DOHH2 (cell line): ENCODE data around the gene OR52D1.

Experiments
- H3F3A ChIP-seq: fragments of 200-600 bp; sonication (generic), shearing (Covaris generic); 2 replicates; pipeline ENCODE4 v1.6.0; 2016; ENCODE audit warnings: antibody characterized with exemption, mild to moderate bottlenecking; ENCODE audit not compliant: control insufficient read depth, insufficient read depth
- H3K27ac ChIP-seq: fragments of 200-600 bp; sonication (generic); 2 replicates; pipeline ENCODE4 v1.5.1; 2014; ENCODE audit warnings: low read depth, mild to moderate bottlenecking, low read length, moderate library complexity
- H3K27me3 ChIP-seq: fragments of 200-600 bp; sonication (generic); 2 replicates; pipeline ENCODE4 v1.6.1; 2014; ENCODE audit warnings: mild to moderate bottlenecking, low read length, mixed read lengths; ENCODE audit not compliant: control insufficient read depth
- H3K36me3 ChIP-seq: fragments of 200-600 bp; sonication (generic); 2 replicates; pipeline ENCODE4 v1.6.1; 2014; ENCODE audit warnings: mild to moderate bottlenecking, low read length, moderate library complexity, mixed read lengths; ENCODE audit not compliant: control insufficient read depth
- H3K4me1 ChIP-seq: fragments of 200-600 bp; sonication (generic); 2 replicates; pipeline ENCODE4 v1.6.1; 2014; ENCODE audit warnings: mild to moderate bottlenecking, low read length, mixed read lengths; ENCODE audit not compliant: control insufficient read depth
- H3K4me2 ChIP-seq: fragments of 200-600 bp; sonication (generic); 2 replicates; pipeline ENCODE4 v1.6.0; 2014; ENCODE audit warnings: mild to moderate bottlenecking, low read length, moderate library complexity
- H3K4me3 ChIP-seq: fragments of 200-600 bp; sonication (generic); 2 replicates; pipeline ENCODE4 v1.5.1; 2014; ENCODE audit warnings: mild to moderate bottlenecking, low read length, mixed read lengths
- H3K79me2 ChIP-seq: fragments of 200-600 bp; sonication (generic); 2 replicates; pipeline ENCODE4 v1.6.1; 2014; ENCODE audit warnings: mild to moderate bottlenecking, low read length, mixed read lengths; ENCODE audit not compliant: control insufficient read depth
- H3K9me2 ChIP-seq: fragments of 200-600 bp; sonication (generic); replicated peaks from 2 replicates; pipeline ENCODE4 v1.6.1; 2014; ENCODE audit warnings: mild to moderate bottlenecking, low read length, mixed read lengths; ENCODE audit not compliant: control insufficient read depth
- H3K9me3 ChIP-seq: fragments of 200-600 bp; sonication (generic); 2 replicates; pipeline ENCODE4 v1.6.1; 2014; ENCODE audit warnings: antibody characterized with exemption, low read length, mixed read lengths; ENCODE audit not compliant: control insufficient read depth, insufficient read depth
- H4K20me1 ChIP-seq: fragments of 200-600 bp; sonication (generic); 2 replicates; pipeline ENCODE4 v1.6.0; 2014; ENCODE audit warnings: low read depth, mild to moderate bottlenecking, antibody characterized with exemption, low read length, moderate library complexity; ENCODE audit not compliant: control insufficient read depth, insufficient read depth
- EZH2phosphoT487 ChIP-seq: fragments of 200-600 bp; sonication (generic); IDR thresholded peaks from 2 replicates; pipeline ENCODE4 v1.6.1; 2017; ENCODE audit warnings: borderline replicate concordance, mild to moderate bottlenecking, antibody characterized with exemption, low read length, moderate library complexity, mixed read lengths
- TF ChIP-seq, protein P1 (sequence below): fragments of 200-600 bp; sonication (generic); IDR thresholded peaks from one replicate; pipeline ENCODE4 v1.5.1; 2014; ENCODE audit warnings: antibody characterized with exemption, mild to moderate bottlenecking, low read depth, low read length; ENCODE audit not compliant: poor library complexity, severe bottlenecking

The OR52D1 gene

DNA sequence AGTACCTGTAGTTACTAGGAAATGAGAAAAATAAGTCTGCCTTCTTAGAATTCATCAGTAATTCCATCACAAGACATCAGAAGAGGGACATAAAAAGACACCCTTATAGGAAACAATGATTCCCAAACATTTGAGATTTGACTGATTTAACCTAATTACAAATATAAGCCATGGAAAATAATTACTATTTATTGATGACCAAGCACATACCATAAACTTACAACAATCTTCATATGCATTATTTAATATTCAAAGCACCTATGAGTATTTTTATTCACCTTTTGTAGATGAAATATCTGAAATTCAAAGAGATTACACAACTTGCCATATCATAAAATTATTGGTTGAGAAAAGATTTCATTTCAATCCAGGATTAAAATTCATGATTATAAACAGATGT lies 14.6 kb upstream of the OR52D1 start:
- Histone ChIP-seq H3K27ac (no peak overlapping the region), H3K79me2 (no peaks in the 10 kb centered on the region), H3K4me2 (no peak overlapping the region), H3K9me3 (no peaks in the 10 kb centered on the region), H3K4me3 (no peak overlapping the region), H3K4me1 (no peaks in the 10 kb centered on the region), H3K27me3 (no peaks in the 10 kb centered on the region), H4K20me1 (no peaks in the 10 kb centered on the region), H3K36me3 (no peaks in the 10 kb centered on the region), H3K9me2 (no peaks in the 10 kb centered on the region), H3F3A (no peaks in the 10 kb centered on the region)
- TF ChIP-seq, protein P1, sequence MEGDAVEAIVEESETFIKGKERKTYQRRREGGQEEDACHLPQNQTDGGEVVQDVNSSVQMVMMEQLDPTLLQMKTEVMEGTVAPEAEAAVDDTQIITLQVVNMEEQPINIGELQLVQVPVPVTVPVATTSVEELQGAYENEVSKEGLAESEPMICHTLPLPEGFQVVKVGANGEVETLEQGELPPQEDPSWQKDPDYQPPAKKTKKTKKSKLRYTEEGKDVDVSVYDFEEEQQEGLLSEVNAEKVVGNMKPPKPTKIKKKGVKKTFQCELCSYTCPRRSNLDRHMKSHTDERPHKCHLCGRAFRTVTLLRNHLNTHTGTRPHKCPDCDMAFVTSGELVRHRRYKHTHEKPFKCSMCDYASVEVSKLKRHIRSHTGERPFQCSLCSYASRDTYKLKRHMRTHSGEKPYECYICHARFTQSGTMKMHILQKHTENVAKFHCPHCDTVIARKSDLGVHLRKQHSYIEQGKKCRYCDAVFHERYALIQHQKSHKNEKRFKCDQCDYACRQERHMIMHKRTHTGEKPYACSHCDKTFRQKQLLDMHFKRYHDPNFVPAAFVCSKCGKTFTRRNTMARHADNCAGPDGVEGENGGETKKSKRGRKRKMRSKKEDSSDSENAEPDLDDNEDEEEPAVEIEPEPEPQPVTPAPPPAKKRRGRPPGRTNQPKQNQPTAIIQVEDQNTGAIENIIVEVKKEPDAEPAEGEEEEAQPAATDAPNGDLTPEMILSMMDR = no peak
- no peak for TF ChIP-seq EZH2phosphoT487

DNA sequence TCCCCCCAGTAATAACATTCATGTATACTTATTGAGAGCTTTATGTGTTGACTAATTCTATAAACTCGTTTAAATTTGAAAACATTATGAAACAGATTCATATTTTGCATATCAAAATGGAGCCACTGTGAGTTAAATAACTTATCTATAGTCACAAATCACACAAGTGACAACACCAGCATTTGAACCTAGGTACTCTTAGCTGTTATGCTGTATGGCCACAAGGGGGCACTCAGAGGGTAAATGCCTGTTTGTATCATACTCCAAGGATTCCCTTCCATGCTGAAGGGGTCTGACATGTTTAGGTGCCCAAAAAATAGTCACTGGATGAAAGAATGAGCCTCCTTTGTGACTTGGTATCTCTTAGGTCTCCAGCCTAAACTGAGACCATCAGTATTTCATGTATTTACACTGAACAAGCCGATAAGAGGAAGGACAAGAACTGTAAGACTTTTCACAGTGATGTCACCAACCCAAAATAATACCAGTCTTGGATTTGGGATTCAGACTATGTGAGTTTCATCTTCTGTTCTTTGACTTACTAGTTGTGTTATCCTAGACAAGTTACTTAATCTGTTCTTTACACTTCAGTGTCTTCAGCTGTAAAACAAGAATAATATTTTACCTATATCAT lies 12.2 kb upstream of the OR52D1 start:
- H3F3A ChIP-seq = no peaks in the 10 kb centered on the region
- TF ChIP-seq, protein P1 = peak; percentile 79
- TF ChIP-seq EZH2phosphoT487 = no peak
- H3K9me3 ChIP-seq = no peaks in the 10 kb centered on the region
- H3K79me2 ChIP-seq = no peaks in the 10 kb centered on the region
- no peak overlapping the region for H3K4me2 ChIP-seq
- H3K4me1 ChIP-seq = no peaks in the 10 kb centered on the region
- H3K27me3 ChIP-seq = no peaks in the 10 kb centered on the region
- no peaks in the 10 kb centered on the region for H3K9me2 ChIP-seq
- H4K20me1 ChIP-seq = no peaks in the 10 kb centered on the region
- no peaks in the 10 kb centered on the region for H3K36me3 ChIP-seq
- H3K27ac ChIP-seq = no peak overlapping the region
- H3K4me3 ChIP-seq = no peak overlapping the region

DNA sequence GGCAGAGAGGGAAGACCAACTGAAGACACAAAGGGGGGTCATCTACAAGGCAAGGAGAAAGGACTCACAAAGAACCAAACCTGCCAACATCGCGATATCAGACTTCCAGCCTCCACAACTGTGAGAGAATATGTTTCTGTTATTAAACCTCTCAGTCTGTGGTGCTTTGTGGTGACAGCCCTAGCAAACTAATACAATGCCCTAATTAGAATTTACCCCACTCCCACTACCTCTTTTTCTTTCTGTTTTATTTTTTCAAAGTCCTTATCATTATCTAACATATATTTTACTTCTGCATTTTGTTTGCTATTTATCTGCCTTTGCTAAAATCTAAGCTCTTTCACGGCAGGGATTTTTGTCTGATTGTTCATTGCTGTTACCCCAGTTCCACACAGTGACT lies 2.5 kb upstream of the OR52D1 start:
- H3K36me3 ChIP-seq = no peaks in the 10 kb centered on the region

More for the DNA sequence above, 2.5 kb upstream of the OR52D1 start:
- Histone ChIP-seq H3K4me1 (no peaks in the 10 kb centered on the region), H3K27me3 (peaks cover 3% of the 10 kb centered on the region; the same call in 1 of the 2 replicates), H3K9me3 (no peaks in the 10 kb centered on the region), H3K27ac (no peak overlapping the region), H4K20me1 (no peaks in the 10 kb centered on the region), H3K4me2 (no peak overlapping the region), H3F3A (no peaks in the 10 kb centered on the region), H3K9me2 (no peaks in the 10 kb centered on the region), H3K79me2 (no peaks in the 10 kb centered on the region), H3K4me3 (no peak overlapping the region)
- no peak for TF ChIP-seq EZH2phosphoT487
- TF ChIP-seq, protein P1 = no peak
